Body of pancreas (tissue), 4 donors: Measurements from ENCODE around the gene HERC3.

ENCODE experiments used
- CTCF ChIP-seq, 7 experiments: fragments of 450-650 bp in 4 of 7; fragments of 200-600 bp in 3 of 7; sonication (generic) in 3 of 7; IDR thresholded peaks; one replicate each; pipeline ENCODE4 v1.5.1; 2016 to 2019; ENCODE audit warnings: antibody characterized with exemption in 7 of 7
- POLR2A ChIP-seq, 3 donors: fragments of 450-650 bp; IDR thresholded peaks; one replicate each; pipeline ENCODE4 v1.6.1; 2016; ENCODE audit warnings: antibody characterized with exemption in 3 of 3, mild to moderate bottlenecking in 2 of 3

GRCh38 chr4:88614058-88614457 lies 21.8 kb downstream of the HERC3 start:
- no peak for TF ChIP-seq POLR2A (IDR thresholded peaks at IDR 0.05)
- no peak for TF ChIP-seq CTCF (IDR thresholded peaks at IDR 0.05)
